ENCODE measurements around the gene RRAGC.
"Not testable (repeated sequence)": the region's sequence is repeated elsewhere in the genome, so short reads cannot be mapped to it uniquely, and the experiment has no call there.

The RRAGC gene

GRCh38 chr1:38836316-38836715, 23.3 kb downstream of the RRAGC start:
- intact Hi-C loops (cut with micrococcal nuclease), result loop anchor here (5.0 kb wide), 1 partner anchor 809 kb away; no protein-coding TSS in a partner anchor
- not testable (repeated sequence) for H3K27me3 Mint-ChIP-seq, H3K9me3 Mint-ChIP-seq, H3K27ac Mint-ChIP-seq, H3K4me3 Mint-ChIP-seq
- H3K4me1 Mint-ChIP-seq (ENCODE audit: low read depth), result peaks cover 18% of the 10 kb centered on the region
- peaks cover 37% of the 10 kb centered on the region for H3K36me3 Mint-ChIP-seq (ENCODE audit: low read depth)

GRCh38 chr1:38834937-38835827, 24.4 kb downstream of the RRAGC start:
- intact Hi-C loops (cut with micrococcal nuclease), result loop anchor here (5.0 kb wide), 1 partner anchor 808 kb away; no protein-coding TSS in a partner anchor
- peaks cover 29% of the 10 kb centered on the region for H3K36me3 Mint-ChIP-seq (ENCODE audit: low read depth)
- H3K4me3 Mint-ChIP-seq, result no peak overlapping the region
- peaks cover 23% of the 10 kb centered on the region for H3K4me1 Mint-ChIP-seq (ENCODE audit: low read depth)
- H3K27me3 Mint-ChIP-seq, result no peaks in the 10 kb centered on the region
- no peak overlapping the region for H3K27ac Mint-ChIP-seq
- no peaks in the 10 kb centered on the region for H3K9me3 Mint-ChIP-seq

- no peak overlapping the region for H3K27ac Mint-ChIP-seq
- no peaks in the 10 kb centered on the region for H3K9me3 Mint-ChIP-seq
- peaks cover 20% of the 10 kb centered on the region for H3K36me3 Mint-ChIP-seq (ENCODE audit: low read depth)
- intact Hi-C loops (cut with micrococcal nuclease), result no loop called here
- peaks cover 23% of the 10 kb centered on the region for H3K4me1 Mint-ChIP-seq (ENCODE audit: low read depth)
- H3K4me3 Mint-ChIP-seq, result no peak overlapping the region
- no peaks in the 10 kb centered on the region for H3K27me3 Mint-ChIP-seq
Observed at GRCh38 chr1:38834221-38834782, 25.3 kb downstream of the RRAGC start.

- no peak overlapping the region for H3K4me3 Mint-ChIP-seq
- no peaks in the 10 kb centered on the region for H3K27me3 Mint-ChIP-seq
- peaks cover 23% of the 10 kb centered on the region for H3K4me1 Mint-ChIP-seq (ENCODE audit: low read depth)
- intact Hi-C loops (cut with micrococcal nuclease), result no loop called here
- H3K9me3 Mint-ChIP-seq, result no peaks in the 10 kb centered on the region
- H3K27ac Mint-ChIP-seq, result no peak overlapping the region
- peaks cover 9% of the 10 kb centered on the region for H3K36me3 Mint-ChIP-seq (ENCODE audit: low read depth)
Observed at GRCh38 chr1:38833146-38833545, 26.4 kb downstream of the RRAGC start.

- intact Hi-C loops (cut with micrococcal nuclease), result no loop called here
- peaks cover under 1% of the 10 kb centered on the region for H3K36me3 Mint-ChIP-seq (ENCODE audit: low read depth)
- H3K27me3 Mint-ChIP-seq, result no peaks in the 10 kb centered on the region
- H3K9me3 Mint-ChIP-seq, result no peaks in the 10 kb centered on the region
- H3K4me1 Mint-ChIP-seq (ENCODE audit: low read depth), result peaks cover 23% of the 10 kb centered on the region
- no peak overlapping the region for H3K4me3 Mint-ChIP-seq
- no peak overlapping the region for H3K27ac Mint-ChIP-seq
Observed at GRCh38 chr1:38832370-38832734, 27.2 kb downstream of the RRAGC start.

GRCh38 chr1:38831731-38832369, 27.7 kb downstream of the RRAGC start:
- no peak overlapping the region for H3K27ac Mint-ChIP-seq
- H3K9me3 Mint-ChIP-seq, result no peaks in the 10 kb centered on the region
- H3K4me1 Mint-ChIP-seq (ENCODE audit: low read depth), result peaks cover 23% of the 10 kb centered on the region
- no peak overlapping the region for H3K4me3 Mint-ChIP-seq
- no peaks in the 10 kb centered on the region for H3K27me3 Mint-ChIP-seq
- H3K36me3 Mint-ChIP-seq (ENCODE audit: low read depth), result no peaks in the 10 kb centered on the region
- intact Hi-C loops (cut with micrococcal nuclease), result no loop called here

- Mint-ChIP-seq H3K4me3 (no peak overlapping the region), H3K27ac (no peak overlapping the region), H3K36me3 (ENCODE audit: low read depth) (no peaks in the 10 kb centered on the region), H3K9me3 (no peaks in the 10 kb centered on the region), H3K4me1 (ENCODE audit: low read depth) (peaks cover 20% of the 10 kb centered on the region), H3K27me3 (no peaks in the 10 kb centered on the region)
- intact Hi-C loops (cut with micrococcal nuclease), result no loop called here
Observed at GRCh38 chr1:38829368-38829767, 30.2 kb downstream of the RRAGC start.

- Mint-ChIP-seq H3K9me3 (no peaks in the 10 kb centered on the region), H3K27ac (no peak overlapping the region), H3K27me3 (no peaks in the 10 kb centered on the region), H3K4me3 (no peak overlapping the region), H3K36me3 (ENCODE audit: low read depth) (no peaks in the 10 kb centered on the region), H3K4me1 (ENCODE audit: low read depth) (peaks cover 6% of the 10 kb centered on the region)
- intact Hi-C loops (cut with micrococcal nuclease), result no loop called here
Observed at GRCh38 chr1:38827318-38827717, 32.3 kb downstream of the RRAGC start.

- Mint-ChIP-seq H3K27me3 (no peaks in the 10 kb centered on the region), H3K4me3 (no peak overlapping the region), H3K27ac (no peak overlapping the region), H3K9me3 (no peaks in the 10 kb centered on the region), H3K36me3 (ENCODE audit: low read depth) (no peaks in the 10 kb centered on the region), H3K4me1 (ENCODE audit: low read depth) (peaks cover 6% of the 10 kb centered on the region)
- intact Hi-C loops (cut with micrococcal nuclease), result no loop called here
Observed at GRCh38 chr1:38826886-38827285, 32.7 kb downstream of the RRAGC start.

GRCh38 chr1:38826262-38826661, 33.3 kb downstream of the RRAGC start:
- no peaks in the 10 kb centered on the region for H3K27me3 Mint-ChIP-seq

GRCh38 chr1:38820860-38821259, 38.7 kb downstream of the RRAGC start:
- H3K27ac Mint-ChIP-seq, result no peak overlapping the region
- no peak overlapping the region for H3K4me3 Mint-ChIP-seq
- intact Hi-C loops (cut with micrococcal nuclease), result no loop called here
- peaks cover 34% of the 10 kb centered on the region for H3K27me3 Mint-ChIP-seq
- H3K9me3 Mint-ChIP-seq, result peaks cover 6% of the 10 kb centered on the region
- no peaks in the 10 kb centered on the region for H3K36me3 Mint-ChIP-seq (ENCODE audit: low read depth)
- peaks cover 14% of the 10 kb centered on the region for H3K4me1 Mint-ChIP-seq (ENCODE audit: low read depth)

More at GRCh38 chr1:38826262-38826661, 33.3 kb downstream of the RRAGC start:
- H3K36me3 Mint-ChIP-seq (ENCODE audit: low read depth), result no peaks in the 10 kb centered on the region
- H3K4me3 Mint-ChIP-seq, result no peak overlapping the region
- intact Hi-C loops (cut with micrococcal nuclease), result no loop called here
- no peaks in the 10 kb centered on the region for H3K9me3 Mint-ChIP-seq
- H3K4me1 Mint-ChIP-seq (ENCODE audit: low read depth), result peaks cover 6% of the 10 kb centered on the region
- H3K27ac Mint-ChIP-seq, result no peak overlapping the region

- H3K27ac Mint-ChIP-seq, result no peak overlapping the region
- H3K9me3 Mint-ChIP-seq, result peaks cover 6% of the 10 kb centered on the region
- intact Hi-C loops (cut with micrococcal nuclease), result no loop called here
- H3K4me3 Mint-ChIP-seq, result no peak overlapping the region
- H3K4me1 Mint-ChIP-seq (ENCODE audit: low read depth), result peaks cover 15% of the 10 kb centered on the region
- peaks cover 45% of the 10 kb centered on the region for H3K27me3 Mint-ChIP-seq
- no peaks in the 10 kb centered on the region for H3K36me3 Mint-ChIP-seq (ENCODE audit: low read depth)
Observed at GRCh38 chr1:38819516-38819915, 40.1 kb downstream of the RRAGC start.

- Mint-ChIP-seq H3K9me3 (peaks cover 6% of the 10 kb centered on the region), H3K4me1 (ENCODE audit: low read depth) (peaks cover 15% of the 10 kb centered on the region), H3K4me3 (no peak overlapping the region), H3K36me3 (ENCODE audit: low read depth) (no peaks in the 10 kb centered on the region), H3K27ac (no peak overlapping the region), H3K27me3 (peaks cover 49% of the 10 kb centered on the region)
- intact Hi-C loops (cut with micrococcal nuclease), result no loop called here
Observed at GRCh38 chr1:38819040-38819439, 40.5 kb downstream of the RRAGC start.

Data from dendritic cell treated with granulocyte-macrophage colony-stimulating factor and Interleukin-4, amounts not matched to agents 40 ng/mL and 50 ng/mL, for 4 days (primary cell).